NCI-H226 (cell line): ENCODE measurements around the gene SEC22A.

Experiments used
- DNase-seq: peaks from one replicate; pipeline ENCODE4 v3.0.0-alpha.2; 2015

Gene SEC22A

GRCh38 chr3:123312331-123313265, 110.9 kb downstream of the SEC22A start:
- DNase-seq, result no peak

DNA sequence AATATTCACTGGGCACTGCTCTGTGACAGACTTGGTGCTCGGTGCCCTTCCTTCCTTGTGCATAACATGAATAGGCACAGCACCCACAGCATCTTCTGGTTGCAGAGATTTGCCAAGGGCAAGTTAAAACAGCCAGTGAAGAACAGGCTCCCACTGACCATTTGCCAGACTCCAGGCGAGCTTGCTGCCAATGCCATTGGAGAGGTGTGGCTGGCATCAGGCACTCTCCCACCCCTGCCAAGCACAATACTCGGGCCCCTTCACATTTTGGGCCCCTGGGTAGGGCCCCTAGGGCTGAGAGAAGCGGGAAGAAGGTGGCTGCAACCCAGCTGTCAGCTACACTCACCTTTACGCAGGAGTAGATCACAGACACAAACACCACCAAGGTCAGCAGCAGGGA, 112.1 kb downstream of the SEC22A start:
- DNase-seq, result no peak

GRCh38 chr3:123314359-123315270, 112.9 kb downstream of the SEC22A start:
- DNase-seq, result no peak

DNA sequence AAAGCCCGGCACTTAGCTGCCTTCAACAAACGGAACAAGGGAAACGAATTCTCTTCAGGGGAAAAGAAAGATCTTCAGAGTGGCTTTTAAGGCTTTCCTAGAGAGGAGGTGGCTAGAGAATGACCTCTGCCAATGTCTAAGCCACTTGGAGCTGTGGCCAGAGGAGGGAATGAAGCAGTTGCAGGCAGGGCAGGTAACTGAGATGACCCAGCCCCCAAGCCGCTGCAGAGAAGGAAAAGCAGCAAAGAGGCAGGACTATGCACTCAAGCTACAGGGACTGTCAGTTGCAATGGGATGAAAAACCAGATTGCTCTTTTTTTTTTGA, 113.5 kb downstream of the SEC22A start:
- DNase-seq, result no peak

DNA sequence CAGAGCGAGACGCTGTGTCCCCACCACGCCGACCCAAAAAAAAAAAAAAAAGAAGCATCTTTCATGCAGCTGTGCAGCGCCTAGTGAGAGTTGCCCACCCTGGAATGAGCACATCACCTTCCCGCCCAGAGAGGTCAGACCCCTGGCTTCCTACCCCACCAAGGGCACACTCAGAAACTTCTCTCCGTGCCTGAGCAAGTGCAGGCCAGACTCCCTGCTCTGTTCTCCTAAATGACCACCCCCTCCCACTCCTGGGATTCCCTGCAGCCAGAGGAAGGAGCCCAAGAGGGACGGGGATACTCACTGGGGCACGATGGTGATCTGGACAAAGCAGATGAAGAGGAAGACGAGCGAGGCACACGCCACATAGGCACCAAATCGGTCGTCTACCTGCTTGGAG, 116.0 kb downstream of the SEC22A start:
- no peak for DNase-seq

- no peak for DNase-seq
Observed at GRCh38 chr3:123318374-123318773, 116.6 kb downstream of the SEC22A start.

DNA sequence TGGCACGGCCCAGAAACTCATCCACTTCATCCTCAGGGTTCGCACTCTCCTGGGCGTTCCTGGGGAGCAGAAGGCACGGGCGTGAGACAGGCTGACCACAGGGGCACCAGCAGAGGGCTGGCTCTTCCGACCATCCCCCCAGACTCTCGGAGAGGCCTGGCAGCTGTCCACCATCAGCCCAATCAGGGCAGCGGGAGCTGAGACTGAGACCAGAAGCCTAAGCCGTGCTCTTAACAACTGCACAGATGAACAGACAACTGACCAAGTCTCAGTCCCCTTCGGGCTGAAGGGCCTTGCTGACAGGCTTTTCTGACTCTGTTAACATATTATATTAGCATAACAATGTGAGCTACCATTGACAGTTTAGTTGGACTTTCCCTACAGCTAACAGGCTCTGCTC, 118.0 kb downstream of the SEC22A start:
- no peak for DNase-seq

DNA sequence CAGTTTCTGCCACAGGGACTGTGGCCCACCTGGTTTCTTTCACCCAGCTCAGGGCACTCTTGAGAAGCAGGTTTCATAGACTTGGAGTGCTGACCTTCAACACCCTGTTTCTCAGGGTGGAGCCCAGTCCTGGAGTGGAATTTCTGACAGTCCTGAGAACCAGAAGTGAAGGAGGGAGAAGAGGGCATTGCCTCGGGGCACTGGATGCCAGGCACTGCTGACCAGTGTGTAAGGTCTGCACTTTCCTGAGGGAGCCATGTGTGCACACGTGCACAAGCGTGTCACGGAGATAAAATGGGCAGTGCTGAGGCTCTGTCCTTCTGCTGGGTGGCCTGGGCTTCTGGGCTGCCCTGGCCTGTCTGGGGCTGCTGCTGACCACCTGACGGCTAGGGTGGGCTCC, 118.5 kb downstream of the SEC22A start:
- DNase-seq, result no peak

GRCh38 chr3:123321806-123322205, 120.1 kb downstream of the SEC22A start:
- no peak for DNase-seq

GRCh38 chr3:123322866-123323265, 121.1 kb downstream of the SEC22A start:
- no peak for DNase-seq
